T-helper 9 cell (primary cell): ENCODE results near the gene GSTA1.
"Not testable (repeated sequence)": the region's sequence is repeated elsewhere in the genome, so short reads cannot be mapped to it uniquely, and the experiment has no call there.

ENCODE experiments used
- DNase-seq: peaks from one replicate; pipeline ENCODE4 v3.0.0-alpha.2; 2020

GSTA1 gene

DNA sequence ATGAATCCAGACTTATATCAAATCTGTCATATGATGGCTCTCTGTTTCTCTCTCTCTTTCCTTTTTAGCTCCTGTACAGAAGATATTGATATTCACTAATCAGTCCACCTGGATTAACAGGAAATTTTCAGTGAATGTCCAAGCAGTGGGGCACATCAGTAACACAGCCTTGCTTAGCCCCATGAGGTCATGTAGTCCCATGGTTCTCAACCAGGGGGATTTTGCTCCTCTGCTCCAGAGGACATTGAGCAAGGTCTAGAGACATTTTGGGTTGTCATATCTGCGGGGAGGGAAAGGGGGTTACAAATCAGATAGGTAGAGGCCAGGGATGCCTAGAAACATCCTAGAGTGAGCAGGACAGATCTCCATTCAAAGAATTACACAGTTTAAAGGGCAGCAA lies 810 bp downstream of the GSTA1 start:
- DNase-seq, result no peak

- no peak for DNase-seq
Observed at GRCh38 chr6:52801188-52801841, 2.3 kb downstream of the GSTA1 start.

- DNase-seq, result not testable (repeated sequence)
Observed at GRCh38 chr6:52799272-52799671, 4.3 kb downstream of the GSTA1 start.

DNA sequence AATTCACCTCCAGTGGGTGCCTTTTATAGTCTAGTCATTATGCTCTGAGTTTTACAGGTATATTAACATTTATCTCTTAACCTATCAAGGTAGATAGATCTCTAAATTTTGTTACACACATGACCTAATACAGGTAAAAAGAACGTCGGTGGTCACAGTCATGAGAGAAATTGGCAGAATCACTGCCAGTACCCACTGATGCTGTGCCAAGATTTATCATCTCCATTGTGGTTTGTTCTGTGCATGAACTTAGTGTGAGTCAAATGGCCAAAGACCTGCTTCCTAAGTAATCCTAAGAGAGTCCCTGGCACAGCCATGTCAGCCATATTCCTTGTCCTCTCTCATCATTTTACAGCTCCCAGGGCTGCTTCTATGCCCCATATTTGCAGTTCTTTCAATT lies 9.2 kb downstream of the GSTA1 start:
- DNase-seq, result not testable (repeated sequence)

GRCh38 chr6:52790861-52791260 lies 12.8 kb downstream of the GSTA1 start:
- no peak for DNase-seq

DNA sequence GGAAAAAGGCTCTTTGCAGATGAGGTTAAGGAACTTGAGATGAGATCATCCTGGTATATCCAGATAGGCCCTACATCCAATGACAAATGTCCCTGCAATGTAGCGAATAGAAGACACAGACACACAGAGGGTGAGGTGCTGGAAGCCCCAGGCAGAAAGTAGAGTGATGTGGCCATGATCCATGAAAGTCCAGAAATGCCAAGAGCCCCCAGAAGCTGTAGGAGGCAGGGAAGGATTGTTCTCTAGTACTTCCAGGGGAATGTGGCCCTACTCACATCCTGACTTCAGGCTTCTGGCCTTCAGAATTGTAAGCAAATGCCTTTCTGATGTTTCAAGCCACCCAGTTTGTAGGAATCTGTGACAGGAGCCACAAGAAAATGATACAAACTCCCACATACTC lies 14.0 kb downstream of the GSTA1 start:
- not testable (repeated sequence) for DNase-seq

- no peak for DNase-seq
Observed at GRCh38 chr6:52788478-52788877, 15.1 kb downstream of the GSTA1 start.

DNA sequence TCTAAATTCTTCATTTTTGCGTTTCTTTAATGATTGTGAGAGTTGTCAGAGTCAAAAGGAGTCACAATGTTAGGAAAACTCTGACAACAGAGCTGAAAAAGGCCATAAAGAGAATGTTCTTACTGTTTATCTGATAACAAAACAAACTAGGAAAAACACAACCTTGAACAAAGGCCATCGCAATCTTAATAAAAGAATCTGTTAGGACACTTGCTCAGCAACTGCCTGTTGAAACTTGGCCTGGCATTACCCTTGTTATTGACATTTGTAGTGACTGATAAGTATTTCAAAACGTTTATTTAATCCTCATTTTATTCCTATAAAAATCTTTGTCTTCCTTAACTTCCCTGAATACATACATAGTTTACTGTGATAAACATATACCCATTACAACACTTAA lies 15.7 kb downstream of the GSTA1 start:
- no peak for DNase-seq

GRCh38 chr6:52786249-52786956 lies 17.2 kb downstream of the GSTA1 start:
- no peak for DNase-seq

- not testable (repeated sequence) for DNase-seq
Observed at GRCh38 chr6:52782696-52783274, 20.8 kb downstream of the GSTA1 start.

DNA sequence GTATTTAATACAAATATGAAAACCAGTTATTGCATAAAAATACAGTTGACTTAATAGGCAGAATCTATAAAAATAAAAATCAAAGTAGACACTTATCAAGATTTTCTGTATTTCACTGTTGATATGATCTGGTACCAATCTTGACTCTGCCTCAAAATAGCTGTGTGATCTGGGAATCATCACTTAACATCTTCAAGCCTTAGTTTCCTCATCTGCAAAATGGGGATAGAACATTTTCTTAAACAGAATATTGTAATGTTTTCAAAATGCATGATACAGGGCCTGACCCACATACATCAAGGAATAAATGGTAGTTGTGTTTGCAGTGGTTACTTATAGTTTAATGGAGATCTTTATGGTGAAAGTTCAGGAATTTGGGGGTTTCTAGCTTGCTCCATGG lies 21.4 kb downstream of the GSTA1 start:
- DNase-seq, result not testable (repeated sequence)

DNA sequence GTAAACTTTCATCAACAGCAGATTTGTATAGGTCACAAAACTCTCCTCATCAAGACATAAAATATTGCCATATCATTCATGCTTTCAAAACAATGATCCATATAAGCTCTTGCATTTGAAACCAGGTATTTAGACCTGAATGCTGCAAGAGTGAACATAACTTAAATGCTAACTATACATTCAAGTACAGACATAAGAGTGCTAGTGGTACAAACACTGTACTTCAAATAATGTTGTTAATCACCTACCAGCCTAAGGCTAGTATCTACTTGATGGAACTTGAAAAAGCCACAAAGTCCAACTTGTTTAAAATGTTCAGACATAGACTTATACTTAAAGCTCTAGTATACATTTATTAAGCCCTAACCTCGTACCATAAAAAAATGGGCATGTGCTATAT lies 24.4 kb downstream of the GSTA1 start:
- DNase-seq, result no peak

GRCh38 chr6:52776711-52777351 lies 26.8 kb downstream of the GSTA1 start:
- DNase-seq, result not testable (repeated sequence)

GRCh38 chr6:52769399-52769798 lies 34.2 kb downstream of the GSTA1 start:
- DNase-seq, result not testable (repeated sequence)

DNA sequence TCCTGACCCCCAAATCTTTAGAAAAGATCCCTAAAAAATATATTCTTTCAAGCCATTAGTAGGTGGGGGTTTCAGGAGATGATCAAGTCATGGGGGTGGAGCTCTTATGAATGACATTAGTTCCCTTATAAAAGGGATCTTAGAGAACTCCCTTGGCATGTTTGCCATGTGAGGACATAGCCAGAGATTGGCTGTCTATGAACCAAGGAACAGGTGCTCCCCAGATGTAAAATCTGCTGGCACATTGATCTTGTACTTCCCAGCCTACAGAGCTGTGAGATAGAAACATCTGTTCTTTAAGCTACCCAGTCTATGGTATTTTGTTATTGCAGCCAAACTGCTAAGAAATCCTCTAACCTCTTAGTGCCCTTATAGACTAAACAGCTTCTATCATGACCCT lies 36.0 kb downstream of the GSTA1 start:
- DNase-seq, result not testable (repeated sequence)

GRCh38 chr6:52763322-52763916 lies 40.2 kb downstream of the GSTA1 start, which contains the start of gene GSTA2:
GSTA2 (minus strand) TSS chr6:52763475; CDS start chr6:52757947, 5,528 bp downstream.
- DNase-seq, result not testable (repeated sequence)

DNA sequence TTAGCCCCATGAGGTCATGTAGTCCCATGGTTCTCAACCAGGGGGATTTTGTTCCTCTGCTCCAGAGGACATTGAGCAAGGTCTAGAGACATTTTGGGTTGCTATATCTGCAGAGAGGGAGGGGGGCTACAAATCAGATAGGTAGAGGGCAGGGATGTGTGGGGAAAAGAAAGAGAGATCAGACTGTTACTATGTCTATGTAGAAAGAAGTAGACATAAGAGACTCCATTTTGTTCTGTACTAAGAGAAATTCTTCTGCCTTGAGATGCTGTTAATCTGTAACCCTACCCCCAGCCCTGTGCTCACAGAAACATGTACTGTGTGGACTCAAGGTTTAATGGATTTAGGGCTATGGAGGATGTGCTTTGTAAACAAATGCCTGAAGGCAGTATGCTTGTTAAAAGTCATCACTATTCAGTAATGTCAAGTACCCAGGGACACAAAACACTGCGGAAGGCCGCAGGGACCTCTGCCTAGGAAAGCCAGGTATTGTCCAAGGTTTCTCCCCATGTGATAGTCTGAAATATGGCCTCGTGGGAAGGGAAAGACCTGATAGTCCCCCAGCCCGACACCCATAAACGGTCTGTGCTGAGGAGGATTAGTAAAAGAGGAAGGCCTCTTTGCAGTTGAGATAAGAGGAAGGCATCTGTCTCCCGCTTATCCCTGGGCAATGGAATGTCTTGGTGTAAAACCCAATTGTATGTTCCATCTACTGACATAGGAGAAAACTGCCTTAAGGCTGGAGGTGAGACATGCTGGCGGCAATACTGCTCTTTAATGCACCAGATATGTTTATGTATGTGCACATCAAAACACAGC lies 41.7 kb downstream of the GSTA1 start:
- not testable (repeated sequence) for DNase-seq

DNA sequence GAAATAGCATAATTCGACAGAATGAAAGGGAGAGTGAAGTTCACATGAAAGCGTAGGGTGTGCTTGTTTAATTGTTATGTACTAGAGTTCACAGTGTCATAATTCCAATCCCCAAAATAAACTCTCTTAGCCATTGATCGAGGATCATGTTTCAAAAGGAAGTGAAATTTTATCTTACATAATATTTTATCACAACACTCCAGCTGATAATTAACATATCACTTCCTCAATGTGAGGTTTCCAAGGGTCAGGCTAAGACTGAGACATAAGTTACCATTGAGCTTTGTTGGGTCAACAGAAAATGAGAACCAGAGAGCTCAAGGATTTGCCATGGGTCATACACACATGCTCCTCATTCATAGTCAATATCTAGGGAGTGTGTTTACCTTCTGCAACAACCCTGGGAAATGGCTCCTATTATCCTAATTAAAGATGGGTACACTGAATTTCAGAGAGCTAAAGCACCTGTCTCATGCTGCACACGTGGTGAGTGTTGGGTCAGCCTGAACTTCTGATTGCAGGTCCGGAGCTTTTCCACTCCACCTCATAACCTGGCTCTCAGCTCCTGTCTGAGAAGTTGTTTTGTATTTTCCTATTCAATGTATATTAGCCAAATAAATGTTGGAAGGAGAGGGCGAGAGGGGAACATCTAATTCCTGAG lies 43.4 kb downstream of the GSTA1 start:
- DNase-seq, result no peak

DNA sequence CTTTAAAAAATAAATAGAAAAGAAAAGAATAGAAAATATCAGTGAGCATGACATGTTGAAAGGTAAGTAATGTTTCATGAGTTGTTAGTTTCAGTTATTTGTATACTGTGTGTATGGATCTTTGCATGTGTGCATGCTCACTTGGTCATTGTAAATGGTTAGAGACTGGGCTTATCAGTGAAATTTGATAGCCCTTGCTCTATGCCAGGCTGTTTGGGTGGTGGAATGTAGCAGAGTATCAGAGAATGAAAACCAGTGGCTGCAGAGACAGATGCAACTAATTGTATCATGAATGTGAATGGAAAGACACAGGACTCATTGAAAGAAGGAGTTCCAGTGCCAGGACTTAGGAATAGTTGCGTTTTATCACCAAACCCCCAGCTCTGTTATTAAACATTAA lies 44.5 kb downstream of the GSTA1 start:
- DNase-seq, result no peak

GRCh38 chr6:52757651-52758338 lies 45.8 kb downstream of the GSTA1 start:
- not testable (repeated sequence) for DNase-seq

GRCh38 chr6:52754443-52754842 lies 49.2 kb downstream of the GSTA1 start:
- DNase-seq, result no peak
